HepG2 (cell line): ENCODE measurements around the gene SNX21. TPM values are rescaled to one million over a fixed set of nuclear protein-coding genes. Genes with fewer than 3 reads are reported as not detected.

Source experiments
- ATF5 ChIP-seq: sonication (generic); formaldehyde crosslinking; IDR thresholded peaks from 2 replicates; pipeline ENCODE4 v1.4.0; 2020; ENCODE audit warnings: mild to moderate bottlenecking, low read depth, missing genetic modification reagents
- HINFP ChIP-seq: sonication (generic); formaldehyde crosslinking; IDR thresholded peaks from 2 replicates; pipeline ENCODE4 v1.4.0; 2020; ENCODE audit warnings: low read depth, mild to moderate bottlenecking, missing genetic modification reagents
- HMGXB3 ChIP-seq: sonication (generic); formaldehyde crosslinking; IDR thresholded peaks from 2 replicates; pipeline ENCODE4 v1.4.0; 2020; ENCODE audit warnings: missing genetic modification reagents, borderline replicate concordance
- ISX ChIP-seq: sonication (generic); formaldehyde crosslinking; conservative IDR thresholded peaks from 2 replicates; pipeline ENCODE4 v1.5.0; 2020; ENCODE audit warnings: missing genetic modification reagents
- MAFF ChIP-seq: IDR thresholded peaks from 2 replicates; pipeline ENCODE4 v1.6.1; 2011; ENCODE audit warnings: low read depth, low read length, improper control_type of control experiment
- NR2F6 ChIP-seq, 2 experiments: IDR thresholded peaks; 2 replicates each; pipeline ENCODE4 v1.6.1; 2016; ENCODE audit warnings: antibody characterized with exemption in 1 of 2, mild to moderate bottlenecking in 1 of 2
- THAP8 ChIP-seq: sonication (generic); formaldehyde crosslinking; IDR thresholded peaks from 2 replicates; pipeline ENCODE4 v1.5.1; 2020; ENCODE audit warnings: missing genetic modification reagents, mild to moderate bottlenecking, borderline replicate concordance
- U2AF1 ChIP-seq: fragments of 200-400 bp; formaldehyde crosslinking; optimal IDR thresholded peaks from 2 replicates; pipeline ENCODE3; 2017; ENCODE audit warnings: mild to moderate bottlenecking, low read depth, low read length
- ZNF10 ChIP-seq: sonication (generic); formaldehyde crosslinking; IDR thresholded peaks from 2 replicates; pipeline ENCODE4 v1.4.0; 2020; ENCODE audit warnings: mild to moderate bottlenecking, low read depth, missing genetic modification reagents, borderline replicate concordance
- ZNF142 ChIP-seq: sonication (generic); formaldehyde crosslinking; IDR thresholded peaks from 2 replicates; pipeline ENCODE4 v1.4.0; 2020; ENCODE audit warnings: missing genetic modification reagents
- ZNF263 ChIP-seq: sonication (generic); formaldehyde crosslinking; IDR thresholded peaks from 2 replicates; pipeline ENCODE4 v1.4.0; 2020; ENCODE audit warnings: missing genetic modification reagents
- ZNF354B ChIP-seq: sonication (generic); formaldehyde crosslinking; IDR thresholded peaks from 2 replicates; pipeline ENCODE4 v1.8.0; 2022; ENCODE audit warnings: mild to moderate bottlenecking, missing genetic modification reagents
- ZNF616 ChIP-seq: sonication (generic); formaldehyde crosslinking; IDR thresholded peaks from 2 replicates; pipeline ENCODE4 v1.5.0; 2020; ENCODE audit warnings: low read depth, mild to moderate bottlenecking, missing genetic modification reagents
- ZNF781 ChIP-seq: sonication (generic); formaldehyde crosslinking; IDR thresholded peaks from 2 replicates; pipeline ENCODE4 v1.5.1; 2020; ENCODE audit warnings: borderline replicate concordance, mild to moderate bottlenecking, missing genetic modification reagents; ENCODE audit errors: not compliant biosample characterization
- polyA plus RNA-seq, 8 experiments: library from polyadenylated mRNA; depleted of rRNA in 3 of 8; stranded (reverse) in 7 of 8; unstranded in 1 of 8; fragments of >200 nt; fragmentation: Illumina TruSeq in 4 of 8; extraction: Trizol in 4 of 8; gene quantifications; 2 replicates each; pipeline versions ENCODE4 v1.2.1 to v1.2.3, GENCODE V29; 2011 to 2016; ENCODE audit warnings: low read depth in 4 of 8, missing spikeins in 1 of 8, mixed read lengths in 1 of 8; ENCODE audit not compliant: insufficient read depth in 1 of 8
- total RNA-seq, 5 experiments: library from RNA; depleted of rRNA; stranded (reverse); fragments of >200 nt; fragmentation: Illumina TruSeq; extraction: Trizol; gene quantifications; 2 replicates each; pipeline ENCODE4 v1.2.3, GENCODE V29; 2016; ENCODE audit warnings: low read depth in 1 of 5

Gene SNX21
- total and polyA plus RNA-seq, 2 of the 13 experiments (the other 11 are each of a cell fraction or from before 2014, with no cell fraction given), result 7.7 to 12.8 TPM

- TF ChIP-seq ZNF142 (CRISPR knock-in tag) (no peak), HMGXB3 (CRISPR knock-in tag) (0 out of 2 replicates have a peak, but pooled peaks have one; percentile 15), ISX (CRISPR knock-in tag) (no peak), U2AF1 (no peak), MAFF (no peak), HINFP (CRISPR knock-in tag) (no peak), ZNF616 (CRISPR knock-in tag) (no peak), ATF5 (CRISPR knock-in tag) (no peak), ZNF354B (CRISPR knock-in tag) (no peak), THAP8 (0 out of 2 replicates have a peak, but pooled peaks have one; percentile 55), NR2F6 (IDR thresholded peaks at IDR 0.05) (peak; percentile 30; the same call in 1 of the 2 replicates), NR2F6 (CRISPR knock-in tag; IDR thresholded peaks at IDR 0.05) (no peak), ZNF781 (CRISPR knock-in tag) (no peak), ZNF263 (peak; percentile 94), ZNF10 (CRISPR knock-in tag) (no peak)
These were observed 9.4 kb upstream of the SNX21 start (continued) for GRCh38 chr20:45823949-45824835.
